Right lobe of liver (tissue), 4 donors: Measurements from ENCODE around the gene TBRG1.

Experiments
- CTCF ChIP-seq, 4 donors: fragments of 200-600 bp in 3 of 4; fragments of 450-650 bp in 1 of 4; IDR thresholded peaks; one replicate each; pipeline versions ENCODE4 v1.5.1 to v1.8.0; 2016 to 2022; ENCODE audit warnings: antibody characterized with exemption in 4 of 4, mild to moderate bottlenecking in 2 of 4
- POLR2A ChIP-seq: fragments of 450-650 bp; IDR thresholded peaks from one replicate; pipeline ENCODE4 v1.6.1; 2017; ENCODE audit warnings: antibody characterized with exemption, mild to moderate bottlenecking
- donor health status: DM: no; HTN: no; CAD: no.
- donor health status: DM: no; HTN: no; CAD: no.
- donor health status: DM: no; HTN: yes; CAD: no.

- TF ChIP-seq CTCF (IDR thresholded peaks at IDR 0.05) (no peak), POLR2A (no peak)
These were observed 31.2 kb upstream of the TBRG1 start for GRCh38 chr11:124591430-124591829.
